ENCODE results near the gene PIK3CB. TPM values are rescaled to one million over a fixed set of nuclear protein-coding genes. Genes with fewer than 3 reads are reported as not detected.

PIK3CB gene
- total RNA-seq, 2 donors from 2014 or later, result 43.4 to 51.5 TPM

- no peak for DNase-seq
- no peaks in the 10 kb centered on the region for H3K4me1 ChIP-seq
- no peaks in the 10 kb centered on the region for H3K9me3 ChIP-seq
- no peaks in the 10 kb centered on the region for H3K36me3 ChIP-seq
- TF ChIP-seq, protein P1, sequence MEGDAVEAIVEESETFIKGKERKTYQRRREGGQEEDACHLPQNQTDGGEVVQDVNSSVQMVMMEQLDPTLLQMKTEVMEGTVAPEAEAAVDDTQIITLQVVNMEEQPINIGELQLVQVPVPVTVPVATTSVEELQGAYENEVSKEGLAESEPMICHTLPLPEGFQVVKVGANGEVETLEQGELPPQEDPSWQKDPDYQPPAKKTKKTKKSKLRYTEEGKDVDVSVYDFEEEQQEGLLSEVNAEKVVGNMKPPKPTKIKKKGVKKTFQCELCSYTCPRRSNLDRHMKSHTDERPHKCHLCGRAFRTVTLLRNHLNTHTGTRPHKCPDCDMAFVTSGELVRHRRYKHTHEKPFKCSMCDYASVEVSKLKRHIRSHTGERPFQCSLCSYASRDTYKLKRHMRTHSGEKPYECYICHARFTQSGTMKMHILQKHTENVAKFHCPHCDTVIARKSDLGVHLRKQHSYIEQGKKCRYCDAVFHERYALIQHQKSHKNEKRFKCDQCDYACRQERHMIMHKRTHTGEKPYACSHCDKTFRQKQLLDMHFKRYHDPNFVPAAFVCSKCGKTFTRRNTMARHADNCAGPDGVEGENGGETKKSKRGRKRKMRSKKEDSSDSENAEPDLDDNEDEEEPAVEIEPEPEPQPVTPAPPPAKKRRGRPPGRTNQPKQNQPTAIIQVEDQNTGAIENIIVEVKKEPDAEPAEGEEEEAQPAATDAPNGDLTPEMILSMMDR (IDR thresholded peaks at IDR 0.05), result no peak
- H3K27ac ChIP-seq, result no peak overlapping the region
- H3K9ac ChIP-seq (ENCODE audit: low read depth in 2 of 2, low read length in 2 of 2), result no peak overlapping the region
- intact Hi-C loops (cut with DNase I), result no loop called here
- no peaks in the 10 kb centered on the region for H3K27me3 ChIP-seq
- no peak overlapping the region for H3K4me3 ChIP-seq
Measured at GRCh38 chr3:138688871-138689299, 145.8 kb downstream of the PIK3CB start.

GRCh38 chr3:138687236-138687635 lies 147.5 kb downstream of the PIK3CB start:
- DNase-seq, result no peak
- no peak overlapping the region for H3K27ac ChIP-seq
- H3K9me3 ChIP-seq, result no peaks in the 10 kb centered on the region
- intact Hi-C loops (cut with DNase I), result no loop called here
- no peaks in the 10 kb centered on the region for H3K36me3 ChIP-seq
- no peaks in the 10 kb centered on the region for H3K27me3 ChIP-seq
- TF ChIP-seq, protein P1 (IDR thresholded peaks at IDR 0.05), result no peak
- no peak overlapping the region for H3K9ac ChIP-seq (ENCODE audit: low read depth in 2 of 2, low read length in 2 of 2)
- no peak overlapping the region for H3K4me3 ChIP-seq
- H3K4me1 ChIP-seq, result no peaks in the 10 kb centered on the region

- no peaks in the 10 kb centered on the region for H3K27me3 ChIP-seq
- no peak overlapping the region for H3K27ac ChIP-seq
- TF ChIP-seq, protein P1 (IDR thresholded peaks at IDR 0.05), result no peak
- H3K36me3 ChIP-seq, result no peaks in the 10 kb centered on the region
- no peak for DNase-seq
- H3K9ac ChIP-seq (ENCODE audit: low read depth in 2 of 2, low read length in 2 of 2), result no peak overlapping the region
- no peaks in the 10 kb centered on the region for H3K9me3 ChIP-seq
- H3K4me3 ChIP-seq, result no peak overlapping the region
- H3K4me1 ChIP-seq, result no peaks in the 10 kb centered on the region
- intact Hi-C loops (cut with DNase I), result no loop called here
Measured at GRCh38 chr3:138686771-138687221, 147.9 kb downstream of the PIK3CB start.

- Histone ChIP-seq H3K27me3 (no peaks in the 10 kb centered on the region), H3K4me1 (no peaks in the 10 kb centered on the region), H3K27ac (no peak overlapping the region), H3K9ac (ENCODE audit: low read depth in 2 of 2, low read length in 2 of 2) (no peak overlapping the region), H3K4me3 (no peak overlapping the region), H3K36me3 (no peaks in the 10 kb centered on the region), H3K9me3 (no peaks in the 10 kb centered on the region)
- TF ChIP-seq, protein P1 (IDR thresholded peaks at IDR 0.05), result no peak
- intact Hi-C loops (cut with DNase I), result no loop called here
- DNase-seq, result no peak
Measured at GRCh38 chr3:138684396-138684795, 150.3 kb downstream of the PIK3CB start.

- intact Hi-C loops (cut with DNase I), result no loop called here
- H3K27me3 ChIP-seq, result no peaks in the 10 kb centered on the region
- H3K36me3 ChIP-seq, result no peaks in the 10 kb centered on the region
- H3K4me3 ChIP-seq, result no peak overlapping the region
- TF ChIP-seq, protein P1 (IDR thresholded peaks at IDR 0.05), result no peak
- H3K27ac ChIP-seq, result no peak overlapping the region
- H3K9ac ChIP-seq (ENCODE audit: low read depth in 2 of 2, low read length in 2 of 2), result no peak overlapping the region
- no peak for DNase-seq
- H3K9me3 ChIP-seq, result no peaks in the 10 kb centered on the region
- no peaks in the 10 kb centered on the region for H3K4me1 ChIP-seq
Measured at GRCh38 chr3:138682648-138683047, 152.1 kb downstream of the PIK3CB start.

All from colonic mucosa (tissue), 4 donors.